Fibroblast of lung (primary cell): ENCODE results near the gene NUDT7.

Experiments used
- CTCF ChIP-seq, 2 donors: IDR thresholded peaks in 1 of 2; conservative IDR thresholded peaks in 1 of 2; 1 replicate in 1 of 2; 2 replicates in 1 of 2; pipeline ENCODE4 v1.5.1; 2011 to 2012; ENCODE audit warnings: low read length in 2 of 2, control low read depth in 1 of 2, inconsistent platforms in 1 of 2, low read depth in 1 of 2, mild to moderate bottlenecking in 1 of 2
- EZH2 ChIP-seq: IDR thresholded peaks from 2 replicates; pipeline ENCODE4 v1.5.1; 2012; ENCODE audit warnings: low read length, control low read depth, mild to moderate bottlenecking; ENCODE audit errors: missing control alignments

- TF ChIP-seq CTCF (conservative IDR thresholded peaks at IDR 0.05 in 1 of 2, IDR thresholded peaks at IDR 0.05 in 1 of 2; ENCODE audit: low read depth in 1 of 2, low read length in 2 of 2): no peak
- TF ChIP-seq EZH2: no peak
Observed at GRCh38 chr16:77738706-77739558, 16.6 kb downstream of the NUDT7 start.
